ENCODE measurements around the gene HOMER1. TPM values are rescaled to one million over a fixed set of nuclear protein-coding genes. Genes with fewer than 3 reads are reported as not detected.

HOMER1 gene
- total and polyA plus RNA-seq, 9 of the 15 experiments (the other 6 are each of a cell fraction or from before 2014, with no cell fraction given): 6.3 to 39.9 (median 9.9) TPM

DNA sequence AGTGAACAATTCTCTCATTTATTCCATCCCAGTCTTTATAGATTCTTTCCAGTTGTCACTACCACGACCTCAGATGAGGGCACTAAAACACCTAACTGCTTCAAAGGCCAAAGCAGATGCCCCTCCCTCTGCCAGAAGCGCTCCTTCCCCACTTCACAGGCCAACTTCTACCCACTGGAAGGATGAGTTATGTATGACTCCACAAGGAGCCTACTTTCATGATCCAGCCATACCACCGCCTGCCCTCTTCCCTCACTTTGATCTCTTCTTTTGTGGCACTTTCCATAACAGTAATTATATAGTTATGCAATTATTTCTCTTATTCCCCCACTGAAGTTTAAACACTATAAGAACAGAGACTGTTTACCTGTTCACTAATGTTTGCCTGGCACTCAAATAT lies 93.7 kb downstream of the HOMER1 start:
- Histone ChIP-seq H3K9ac (ENCODE audit: insufficient read depth in 1 of 2, low read depth in 2 of 2, low read length in 2 of 2) (no peak overlapping the region), H3K4me3 (no peak overlapping the region), H3K4me1 (replicated peaks in 1 of 2; ENCODE audit: control insufficient read depth in 2 of 2, insufficient read depth in 2 of 2, low read length in 2 of 2) (no peaks in the 10 kb centered on the region), H3K9me3 (replicated peaks; ENCODE audit: control insufficient read depth, insufficient read depth, low read depth, low read length) (no peaks in the 10 kb centered on the region), H4K20me1 (replicated peaks; ENCODE audit: control insufficient read depth, insufficient read depth, low read length) (no peaks in the 10 kb centered on the region), H3K36me3 (ENCODE audit: control insufficient read depth, insufficient read depth, low read length) (0 out of 3 replicates have a peak, but pooled peaks cover 4% of the 10 kb centered on the region), H3K4me2 (ENCODE audit: insufficient read depth, low read length) (no peak overlapping the region), H3K27me3 (ENCODE audit: control insufficient read depth in 2 of 2, insufficient read depth in 2 of 2, low read length in 2 of 2) (no peaks in the 10 kb centered on the region), H3K27ac (ENCODE audit: extremely low read depth, low read depth, low read length) (no peak overlapping the region), H2AFZ (ENCODE audit: low read depth, low read length) (no peak overlapping the region), H3K9me1 (ENCODE audit: control insufficient read depth, insufficient read depth, low read length) (no peaks in the 10 kb centered on the region), H3K79me2 (ENCODE audit: control insufficient read depth, insufficient read depth, low read length) (no peaks in the 10 kb centered on the region)
- ChIA-PET POLR2A (no interaction called here), CTCF (ENCODE audit: low intra/inter-chr PET ratio) (no interaction called here)
- no peak for ATAC-seq
- BruUV-seq (replicated peaks): no TSS peak
- no peak for TF ChIP-seq KAT7 (CRISPR knock-in tag; IDR thresholded peaks at IDR 0.05; ENCODE audit: borderline replicate concordance)
- TF ChIP-seq ELF1 (tag; IDR thresholded peaks at IDR 0.05): no peak
- TF ChIP-seq, protein P1, sequence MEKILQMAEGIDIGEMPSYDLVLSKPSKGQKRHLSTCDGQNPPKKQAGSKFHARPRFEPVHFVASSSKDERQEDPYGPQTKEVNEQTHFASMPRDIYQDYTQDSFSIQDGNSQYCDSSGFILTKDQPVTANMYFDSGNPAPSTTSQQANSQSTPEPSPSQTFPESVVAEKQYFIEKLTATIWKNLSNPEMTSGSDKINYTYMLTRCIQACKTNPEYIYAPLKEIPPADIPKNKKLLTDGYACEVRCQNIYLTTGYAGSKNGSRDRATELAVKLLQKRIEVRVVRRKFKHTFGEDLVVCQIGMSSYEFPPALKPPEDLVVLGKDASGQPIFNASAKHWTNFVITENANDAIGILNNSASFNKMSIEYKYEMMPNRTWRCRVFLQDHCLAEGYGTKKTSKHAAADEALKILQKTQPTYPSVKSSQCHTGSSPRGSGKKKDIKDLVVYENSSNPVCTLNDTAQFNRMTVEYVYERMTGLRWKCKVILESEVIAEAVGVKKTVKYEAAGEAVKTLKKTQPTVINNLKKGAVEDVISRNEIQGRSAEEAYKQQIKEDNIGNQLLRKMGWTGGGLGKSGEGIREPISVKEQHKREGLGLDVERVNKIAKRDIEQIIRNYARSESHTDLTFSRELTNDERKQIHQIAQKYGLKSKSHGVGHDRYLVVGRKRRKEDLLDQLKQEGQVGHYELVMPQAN (IDR thresholded peaks at IDR 0.05; ENCODE audit: borderline replicate concordance): no peak
- TF ChIP-seq SMARCC2 (IDR thresholded peaks at IDR 0.05; ENCODE audit: low read depth): no peak
- TF ChIP-seq DDX20 (tag; IDR thresholded peaks at IDR 0.05; ENCODE audit: low read depth): no peak
- TF ChIP-seq STAT5A (IDR thresholded peaks at IDR 0.05; ENCODE audit: borderline replicate concordance, low read length): no peak
- TF ChIP-seq ZNF785 (CRISPR knock-in tag; IDR thresholded peaks at IDR 0.05): no peak
- TF ChIP-seq CHD1 (IDR thresholded peaks at IDR 0.05; ENCODE audit: low read length): no peak
- no peak for TF ChIP-seq TGIF2 (CRISPR knock-in tag; IDR thresholded peaks at IDR 0.05)
- no peak for TF ChIP-seq BCOR (IDR thresholded peaks at IDR 0.05)
- TF ChIP-seq IFI16 (CRISPR knock-in tag; IDR thresholded peaks at IDR 0.05): no peak
- no peak for TF ChIP-seq ZNF143 (CRISPR knock-in tag; IDR thresholded peaks at IDR 0.05)
- TF ChIP-seq SMAD1 (IDR thresholded peaks at IDR 0.05; ENCODE audit: low read depth, low read length, partially characterized antibody): no peak
- TF ChIP-seq ILF3 (IDR thresholded peaks at IDR 0.05; ENCODE audit: borderline replicate concordance): no peak
- no peak for TF ChIP-seq MCM3 (IDR thresholded peaks at IDR 0.05)
- TF ChIP-seq, protein P2, sequence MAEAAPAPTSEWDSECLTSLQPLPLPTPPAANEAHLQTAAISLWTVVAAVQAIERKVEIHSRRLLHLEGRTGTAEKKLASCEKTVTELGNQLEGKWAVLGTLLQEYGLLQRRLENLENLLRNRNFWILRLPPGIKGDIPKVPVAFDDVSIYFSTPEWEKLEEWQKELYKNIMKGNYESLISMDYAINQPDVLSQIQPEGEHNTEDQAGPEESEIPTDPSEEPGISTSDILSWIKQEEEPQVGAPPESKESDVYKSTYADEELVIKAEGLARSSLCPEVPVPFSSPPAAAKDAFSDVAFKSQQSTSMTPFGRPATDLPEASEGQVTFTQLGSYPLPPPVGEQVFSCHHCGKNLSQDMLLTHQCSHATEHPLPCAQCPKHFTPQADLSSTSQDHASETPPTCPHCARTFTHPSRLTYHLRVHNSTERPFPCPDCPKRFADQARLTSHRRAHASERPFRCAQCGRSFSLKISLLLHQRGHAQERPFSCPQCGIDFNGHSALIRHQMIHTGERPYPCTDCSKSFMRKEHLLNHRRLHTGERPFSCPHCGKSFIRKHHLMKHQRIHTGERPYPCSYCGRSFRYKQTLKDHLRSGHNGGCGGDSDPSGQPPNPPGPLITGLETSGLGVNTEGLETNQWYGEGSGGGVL (CRISPR knock-in tag; IDR thresholded peaks at IDR 0.05): no peak
- TF ChIP-seq ZNF551 (CRISPR knock-in tag; IDR thresholded peaks at IDR 0.05): no peak
- TF ChIP-seq GTF2F1 (IDR thresholded peaks at IDR 0.05; ENCODE audit: low read depth, low read length): no peak
- no peak for TF ChIP-seq SLC30A9 (CRISPR knock-in tag; IDR thresholded peaks at IDR 0.05)
- TF ChIP-seq ZNF184 (CRISPR knock-in tag; IDR thresholded peaks at IDR 0.05): no peak
- intact Hi-C loops (cut with micrococcal nuclease) (no loop called here), in situ Hi-C loops (cut with MboI) (no loop called here)
- no peak for FAIRE-seq
- 77% methylated on average over 3 of the region's 3 CpGs for WGBS (ENCODE audit: insufficient coverage, low coverage, missing lambda C conversion rate)
- no peak for DNase-seq (ENCODE audit: extremely low read depth in 1 of 4, low spot score in 3 of 4)
